NCI-H748 (cell line): Measurements from ENCODE around the gene STRADA.

Experiments
- DNase-seq: peaks from one replicate; lab custom pipeline; 2025; ENCODE audit not compliant: unreplicated experiment; lab: John Stamatoyannopoulos, UW

STRADA gene

GRCh38 chr17:63701868-63702720, 39.5 kb downstream of the STRADA start:
- no peak for DNase-seq

GRCh38 chr17:63701456-63701820, 40.2 kb downstream of the STRADA start:
- DNase-seq: no peak

DNA sequence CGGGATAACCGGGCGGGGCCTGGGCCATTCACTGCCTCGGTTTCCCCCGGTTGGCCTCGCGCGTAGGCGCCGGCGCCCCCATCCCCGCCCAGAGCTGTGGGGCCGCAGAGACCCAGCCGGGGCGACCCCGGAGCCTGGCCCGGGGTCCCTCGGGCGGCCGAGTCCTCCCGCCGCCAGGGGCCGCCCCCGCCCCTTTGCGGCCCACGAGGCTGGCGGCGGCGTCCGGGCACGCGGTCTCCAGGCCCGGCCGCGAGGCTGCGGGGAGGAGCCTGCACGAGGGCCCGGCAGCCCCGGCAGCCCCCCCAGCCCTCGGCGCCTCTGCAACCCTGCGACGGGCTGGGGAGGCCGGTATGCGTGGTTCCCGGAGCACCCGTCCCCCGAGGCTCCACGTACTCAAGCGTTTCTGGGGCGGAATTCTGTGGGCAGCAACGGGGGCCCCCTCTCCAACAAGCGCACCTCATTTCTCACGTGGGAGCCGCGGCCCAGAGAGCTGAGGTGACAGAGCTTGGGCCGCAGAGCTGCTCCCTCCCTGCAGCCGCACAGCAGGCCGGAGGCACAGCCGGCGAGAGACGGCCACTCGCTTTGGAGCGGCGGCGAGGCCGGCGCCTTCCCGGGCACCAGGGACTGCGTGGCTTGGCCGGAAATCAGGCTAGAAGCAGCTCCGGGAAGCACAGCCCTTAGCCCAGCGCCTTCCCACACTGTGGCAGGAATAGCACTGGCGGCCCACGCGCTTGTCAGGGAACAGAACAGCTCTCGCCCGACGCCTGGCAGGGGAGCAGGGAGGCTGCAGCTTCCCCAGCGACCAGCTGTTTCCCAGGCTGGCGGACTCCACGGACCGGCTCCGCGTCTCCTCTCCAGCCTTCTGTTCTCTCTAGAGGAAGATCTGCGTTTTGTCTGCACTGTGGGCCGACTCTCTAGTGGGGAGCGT, 40.8 kb downstream of the STRADA start:
- peak; percentile 78 for DNase-seq

- peak; percentile 82 for DNase-seq
These were observed 41.7 kb downstream of the STRADA start, which contains the start of gene LIMD2 for GRCh38 chr17:63699638-63700527. LIMD2 (minus strand) TSS chr17:63700125; CDS start chr17:63699298, 827 bp downstream.

DNA sequence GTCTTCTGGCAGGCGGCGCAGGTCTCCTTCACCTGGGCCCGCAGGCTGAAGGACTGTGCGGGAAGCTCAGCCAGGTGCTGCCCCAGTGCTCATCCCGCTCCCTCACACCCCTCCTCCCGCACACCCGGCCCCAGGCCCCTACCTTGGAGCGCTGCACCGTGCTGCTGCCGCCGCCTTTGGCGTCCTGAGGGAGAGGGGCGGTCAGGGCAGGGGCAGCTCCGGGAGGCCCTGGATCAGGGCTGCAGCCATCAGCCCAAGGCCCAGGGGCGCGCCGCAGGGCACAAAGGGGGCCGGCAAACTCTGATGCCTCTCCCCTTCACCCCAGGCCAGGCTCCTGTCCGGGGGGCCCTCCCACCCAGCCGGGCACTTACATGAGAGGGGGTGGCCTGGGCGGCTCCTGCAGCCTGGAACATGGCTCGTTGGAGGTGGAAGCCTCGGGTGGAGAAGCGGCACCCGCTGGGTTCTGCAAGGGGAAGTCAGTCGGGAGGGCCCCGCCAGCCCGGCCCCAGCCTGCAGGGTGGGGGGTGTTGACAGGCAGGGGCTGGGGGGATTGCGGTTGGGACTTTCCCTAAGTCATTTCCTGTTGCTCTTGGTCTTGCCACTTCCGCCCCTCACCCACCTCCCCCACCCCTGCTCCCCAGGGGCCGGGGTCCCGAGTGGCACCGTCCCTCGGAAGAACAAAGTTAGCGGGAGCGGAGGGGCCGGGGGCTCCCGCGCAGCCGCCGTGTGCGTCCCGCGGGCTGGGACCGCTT, 42.5 kb downstream of the STRADA start:
- DNase-seq: peak; percentile 56

- no peak for DNase-seq
These were observed 43.2 kb downstream of the STRADA start for GRCh38 chr17:63698381-63698885.

DNA sequence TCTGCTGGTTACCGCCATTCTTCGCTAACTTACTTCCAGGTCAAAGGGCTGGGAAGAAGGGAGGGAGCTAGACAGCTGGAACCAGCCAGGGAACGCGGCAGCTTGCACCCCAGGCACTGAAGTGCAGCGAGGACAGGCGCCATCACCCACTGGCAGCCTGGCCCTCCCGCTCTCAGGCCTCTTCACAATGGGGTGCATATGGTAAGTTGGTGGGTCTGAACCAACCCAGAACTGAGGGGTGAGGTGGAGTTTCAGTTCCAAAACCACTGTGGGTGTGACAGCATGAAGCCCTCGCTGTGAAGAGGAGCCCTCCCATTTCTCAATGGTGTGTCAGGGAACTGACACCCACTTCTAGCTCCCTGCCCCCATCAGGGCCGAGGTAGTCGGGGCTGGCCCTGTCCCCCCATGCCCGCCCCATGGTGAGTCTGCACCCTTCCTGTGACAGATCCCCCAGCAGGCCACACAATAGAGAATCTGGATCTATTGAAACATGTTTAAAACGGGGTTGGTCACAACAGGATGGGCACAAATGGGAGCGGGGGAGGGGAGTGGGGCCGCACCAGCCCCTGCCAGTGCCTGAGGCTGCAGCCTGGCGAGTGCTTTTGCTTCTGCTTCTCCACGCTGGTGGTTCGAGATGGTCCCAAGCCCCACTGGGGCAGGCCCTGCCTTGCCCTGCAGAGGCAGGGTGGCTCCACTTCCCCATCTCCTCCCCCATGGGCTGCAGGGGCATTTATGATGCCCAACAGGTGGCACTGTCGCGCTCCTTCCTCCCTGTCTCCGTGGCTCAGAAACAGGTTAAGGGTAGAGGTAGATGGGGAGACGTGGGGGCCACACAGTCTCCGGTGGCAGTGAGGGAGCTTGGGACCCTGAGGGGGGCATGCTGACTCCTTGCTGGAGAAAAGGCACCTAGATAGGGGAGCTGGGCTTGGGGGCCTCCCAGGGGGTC, 44.0 kb downstream of the STRADA start:
- DNase-seq: peak; percentile 56

- peak; percentile 21 for DNase-seq
These were observed 45.1 kb downstream of the STRADA start for GRCh38 chr17:63696381-63696961.

DNA sequence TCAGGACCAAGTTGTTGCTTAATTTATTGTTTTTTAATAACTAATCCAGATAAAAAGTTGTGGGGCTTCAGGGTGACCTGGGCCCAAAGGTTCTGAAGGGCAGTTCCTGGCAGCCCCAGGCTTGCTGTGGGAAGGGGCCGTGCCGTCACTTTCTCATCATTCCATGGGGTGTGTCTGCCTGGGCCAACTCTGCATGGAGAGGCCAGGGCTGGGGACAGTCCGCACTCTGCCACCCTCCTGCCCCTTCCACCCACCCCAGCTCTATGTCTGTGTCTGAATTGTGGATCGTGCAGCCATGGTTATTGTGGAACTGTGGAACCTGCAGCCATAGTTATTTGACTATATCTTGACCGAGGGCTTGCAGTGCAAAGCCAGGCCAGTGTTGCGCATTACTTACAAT, 45.7 kb downstream of the STRADA start:
- no peak for DNase-seq

DNA sequence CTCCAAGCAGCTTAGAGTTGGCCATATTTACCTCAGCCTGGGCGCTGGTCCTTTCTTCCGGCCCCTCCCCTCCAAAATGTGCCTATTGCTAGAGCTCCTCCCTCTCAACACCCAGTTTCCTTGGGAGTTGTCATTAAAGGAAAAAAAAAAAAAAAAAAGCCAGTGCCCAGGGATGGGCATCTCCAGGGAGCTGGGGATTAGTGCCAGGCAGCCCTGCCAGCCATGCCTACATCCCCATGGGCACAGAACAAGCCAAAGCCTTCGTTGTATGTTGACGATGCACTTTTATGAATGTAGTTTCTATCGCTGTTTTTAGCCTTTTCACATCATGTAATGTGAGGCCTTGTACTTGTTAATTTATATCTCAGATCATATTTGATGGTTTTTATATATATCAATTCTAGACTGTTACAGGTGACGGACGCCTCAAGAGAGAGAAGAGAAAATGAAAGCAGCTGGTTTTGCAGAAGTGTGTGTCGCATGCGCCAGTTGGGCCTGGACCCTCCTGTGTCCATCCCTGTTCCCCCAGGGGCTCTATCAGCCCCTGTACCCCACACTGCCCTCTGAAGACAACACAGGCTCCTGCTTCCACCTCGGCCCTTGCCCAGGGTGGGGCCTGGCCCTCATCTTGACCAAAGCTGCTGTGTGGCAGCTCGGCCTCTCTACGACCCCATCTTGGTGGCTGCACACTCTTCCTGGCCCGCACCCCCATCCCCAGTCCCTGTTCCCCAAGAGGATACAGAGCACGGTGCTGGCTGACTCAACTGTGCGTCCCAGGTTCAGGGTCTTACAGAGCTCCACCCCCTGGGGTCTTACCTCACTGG, 46.4 kb downstream of the STRADA start:
- no peak for DNase-seq

- no peak for DNase-seq
These were observed 47.2 kb downstream of the STRADA start for GRCh38 chr17:63694229-63694949.

DNA sequence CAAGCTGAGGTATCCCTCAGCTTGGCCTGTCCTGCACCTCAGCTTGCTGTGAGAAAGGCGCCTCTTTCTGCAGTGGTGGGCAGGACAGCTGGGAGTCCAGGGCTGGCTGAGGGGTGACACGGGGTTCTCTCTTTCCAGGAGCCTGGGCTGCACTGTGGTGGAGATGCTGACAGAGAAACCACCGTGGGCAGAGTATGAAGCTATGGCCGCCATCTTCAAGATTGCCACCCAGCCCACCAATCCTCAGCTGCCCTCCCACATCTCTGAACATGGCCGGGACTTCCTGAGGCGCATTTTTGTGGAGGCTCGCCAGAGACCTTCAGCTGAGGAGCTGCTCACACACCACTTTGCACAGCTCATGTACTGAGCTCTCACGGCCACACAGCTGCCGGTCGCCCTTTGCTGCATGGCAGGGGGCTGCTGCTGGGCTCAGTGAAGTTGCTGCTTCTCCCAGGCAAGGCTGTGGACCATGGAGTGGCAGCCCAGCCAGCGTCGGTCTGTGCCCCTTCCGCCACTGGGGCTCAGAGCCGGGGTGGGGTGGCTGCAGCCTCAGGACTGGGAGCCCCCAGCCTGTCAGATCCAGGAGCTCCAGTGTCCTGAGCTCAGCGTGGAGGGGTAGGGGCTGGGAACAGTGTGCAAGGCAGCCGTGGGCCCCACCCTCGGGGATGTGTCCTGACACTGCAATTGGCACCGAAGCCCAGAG, 48.0 kb downstream of the STRADA start:
- no peak for DNase-seq

GRCh38 chr17:63692195-63692816, 49.3 kb downstream of the STRADA start:
- DNase-seq: no peak

DNA sequence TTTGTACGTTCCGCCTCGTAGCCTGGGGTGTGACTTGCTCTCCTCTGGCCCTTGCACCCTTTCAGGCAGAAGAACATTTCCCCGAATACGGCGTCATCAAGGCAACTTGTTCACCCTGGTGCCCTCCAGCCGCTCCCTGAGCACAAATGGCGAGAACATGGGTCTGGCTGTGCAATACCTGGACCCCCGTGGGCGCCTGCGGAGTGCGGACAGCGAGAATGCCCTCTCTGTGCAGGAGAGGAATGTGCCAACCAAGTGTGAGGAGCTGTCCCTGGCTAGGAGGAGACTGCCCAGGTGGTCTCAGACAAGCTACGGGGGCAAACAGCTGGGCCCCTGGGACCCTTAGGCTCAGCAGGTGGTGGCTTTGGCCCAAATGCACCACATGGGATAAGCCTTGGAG, 52.1 kb downstream of the STRADA start:
- no peak for DNase-seq

DNA sequence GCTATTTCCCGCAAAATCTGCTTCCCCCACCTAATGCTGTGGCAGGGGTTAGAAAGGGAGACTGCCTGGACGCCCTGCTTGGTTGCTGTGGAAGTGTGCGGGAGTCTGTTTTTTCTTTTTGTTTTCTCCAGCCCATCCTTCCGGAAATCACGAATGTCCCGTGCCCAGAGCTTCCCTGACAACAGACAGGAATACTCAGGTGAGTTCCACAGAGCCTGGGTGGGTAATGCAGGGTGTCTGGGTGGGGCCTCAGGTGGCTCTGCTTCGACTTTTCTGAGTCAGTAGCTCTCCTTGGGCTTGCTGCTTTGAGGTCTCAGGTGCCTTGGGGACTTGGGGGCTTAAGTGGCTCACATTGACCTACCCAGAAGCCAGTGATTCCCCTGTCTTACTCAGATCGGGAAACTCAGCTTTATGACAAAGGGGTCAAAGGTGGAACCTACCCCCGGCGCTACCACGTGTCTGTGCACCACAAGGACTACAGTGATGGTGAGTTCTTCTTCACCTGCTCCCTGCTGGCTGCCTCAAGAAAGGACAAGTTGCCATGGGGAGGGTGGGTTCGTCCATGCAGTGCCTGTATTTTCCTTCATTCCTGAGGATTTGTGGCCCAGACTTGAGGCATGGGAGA, 53.1 kb downstream of the STRADA start:
- no peak for DNase-seq
